ENCODE data around the gene ACVR2B. TPM values are rescaled to one million over a fixed set of nuclear protein-coding genes. Genes with fewer than 3 reads are reported as not detected.

The ACVR2B gene
- total RNA-seq, 1 experiment from 2014 or later = 1.8 TPM

DNA sequence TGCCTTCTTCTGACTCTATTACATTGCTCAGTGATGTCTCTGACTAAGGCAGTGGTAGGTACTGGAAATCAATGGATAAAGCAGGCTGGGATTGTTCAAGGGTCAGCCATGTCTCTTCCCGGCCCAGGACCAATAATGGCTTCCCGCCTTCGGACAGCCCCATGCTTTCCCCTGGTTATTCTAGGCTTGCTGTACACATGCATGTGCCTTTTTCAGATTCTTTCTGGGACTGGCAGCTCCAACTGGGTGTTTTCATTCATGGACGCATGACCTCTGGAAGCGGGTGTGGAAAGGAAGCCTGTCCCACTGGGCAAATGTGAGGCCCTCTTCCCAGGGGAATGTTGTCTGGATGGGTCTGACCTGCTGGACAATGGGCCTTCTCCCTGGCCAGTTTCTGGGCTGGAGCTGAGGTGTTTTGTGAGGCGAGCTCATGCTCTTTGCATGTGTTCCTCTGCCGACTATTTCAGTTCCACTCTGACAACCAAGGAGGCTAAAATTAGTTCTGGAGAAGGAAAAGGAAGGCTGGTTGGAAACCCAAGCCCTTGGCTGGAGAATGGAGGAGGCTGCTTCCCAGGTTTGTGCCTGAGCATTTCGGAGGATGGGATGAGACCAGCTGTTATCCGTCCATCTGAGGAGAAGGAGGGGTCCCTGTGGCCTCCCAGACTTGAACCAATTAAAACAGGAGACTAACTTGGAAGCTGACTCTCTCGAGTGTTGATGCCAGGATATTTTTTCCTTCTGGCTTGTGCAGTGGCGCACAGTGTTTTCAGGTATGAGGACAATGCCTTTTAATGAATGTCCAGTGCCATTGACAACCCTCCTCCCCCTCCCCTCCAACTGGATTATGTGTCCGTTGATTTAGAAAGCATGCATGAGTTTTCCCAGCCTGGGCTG lies 6.9 kb downstream of the ACVR2B start:
- no peak overlapping the region for H3K9ac ChIP-seq (ENCODE audit: low read length)
- H3K27ac ChIP-seq (ENCODE audit: low read length) = no peak overlapping the region
- H3K27me3 ChIP-seq (ENCODE audit: low read length) = no peaks in the 10 kb centered on the region
- H3K9me2 ChIP-seq (replicated peaks; ENCODE audit: low read length) = no peaks in the 10 kb centered on the region
- no peak overlapping the region for H3K4me3 ChIP-seq (ENCODE audit: low read length)
- H2AFZ ChIP-seq (ENCODE audit: low read length) = no peak overlapping the region
- H3K4me1 ChIP-seq (ENCODE audit: insufficient read depth, low read length) = peaks cover 17% of the 10 kb centered on the region; the same call in 1 of the 2 replicates
- H3K9me3 ChIP-seq (ENCODE audit: low read length) = no peaks in the 10 kb centered on the region
- DNase-seq = no peak
- H3K36me3 ChIP-seq (ENCODE audit: low read depth, low read length) = no peaks in the 10 kb centered on the region
- no peaks in the 10 kb centered on the region for H3F3A ChIP-seq (ENCODE audit: low read length, unreplicated experiment)
- H3K4me2 ChIP-seq (ENCODE audit: low read length) = no peak overlapping the region
- POLR2A ChIA-PET (ENCODE audit: unreplicated experiment) = no interaction called here
- no peak for ATAC-seq
- no peaks in the 10 kb centered on the region for H4K20me1 ChIP-seq (ENCODE audit: low read length)
- no peak for TF ChIP-seq EZH2phosphoT487 (IDR thresholded peaks at IDR 0.05; ENCODE audit: borderline replicate concordance, low read length)
- TF ChIP-seq CTCF (conservative IDR thresholded peaks at IDR 0.05; ENCODE audit: low read depth, low read length) = no peak
- BruUV-seq (replicated peaks) = no TSS peak
- H3K79me2 ChIP-seq (ENCODE audit: low read length) = peaks cover 30% of the 10 kb centered on the region
- intact Hi-C loops (cut with micrococcal nuclease) = loop anchor here (2.0 kb wide), 1 partner anchor 76 kb away; no protein-coding TSS in a partner anchor
- CTCF ChIA-PET = no interaction called here

- Histone ChIP-seq H3K4me3 (ENCODE audit: low read length) (no peak overlapping the region), H3K9ac (ENCODE audit: low read length) (no peak overlapping the region), H4K20me1 (ENCODE audit: low read length) (no peaks in the 10 kb centered on the region), H3K27me3 (ENCODE audit: low read length) (no peaks in the 10 kb centered on the region), H2AFZ (ENCODE audit: low read length) (no peak overlapping the region), H3K4me1 (ENCODE audit: insufficient read depth, low read length) (no peaks in the 10 kb centered on the region), H3F3A (ENCODE audit: low read length, unreplicated experiment) (no peaks in the 10 kb centered on the region), H3K36me3 (ENCODE audit: low read depth, low read length) (no peaks in the 10 kb centered on the region), H3K79me2 (ENCODE audit: low read length) (no peaks in the 10 kb centered on the region; the same call in 1 of the 2 replicates), H3K4me2 (ENCODE audit: low read length) (no peak overlapping the region), H3K9me3 (ENCODE audit: low read length) (no peaks in the 10 kb centered on the region), H3K9me2 (replicated peaks; ENCODE audit: low read length) (no peaks in the 10 kb centered on the region), H3K27ac (ENCODE audit: low read length) (no peak overlapping the region)
- no TSS peak for BruUV-seq (replicated peaks)
- no peak for DNase-seq
- ChIA-PET POLR2A (ENCODE audit: unreplicated experiment) (interaction anchor here (0.6 kb wide), 1 partner anchor 10 kb away, joined by 3 read pairs; no protein-coding TSS in a partner anchor), CTCF (no interaction called here)
- intact Hi-C loops (cut with micrococcal nuclease) = no loop called here
- no peak for ATAC-seq
- no peak for TF ChIP-seq EZH2 (IDR thresholded peaks at IDR 0.05; ENCODE audit: low read length, unreplicated experiment)
- TF ChIP-seq CTCF (conservative IDR thresholded peaks at IDR 0.05; ENCODE audit: low read depth, low read length) = no peak
- no peak for TF ChIP-seq EZH2phosphoT487 (IDR thresholded peaks at IDR 0.05; ENCODE audit: borderline replicate concordance, low read length)
Measured at GRCh38 chr3:38465588-38466154, 12.0 kb downstream of the ACVR2B start.

- H3K27ac ChIP-seq (ENCODE audit: low read length) = no peak overlapping the region
- POLR2A ChIA-PET (ENCODE audit: unreplicated experiment) = no interaction called here
- CTCF ChIA-PET = no interaction called here
- TF ChIP-seq EZH2phosphoT487 (IDR thresholded peaks at IDR 0.05; ENCODE audit: borderline replicate concordance, low read length) = no peak
- TF ChIP-seq EZH2 (IDR thresholded peaks at IDR 0.05; ENCODE audit: low read length, unreplicated experiment) = no peak
- no peak for TF ChIP-seq CTCF (conservative IDR thresholded peaks at IDR 0.05; ENCODE audit: low read depth, low read length)
- no peak for ATAC-seq
- DNase-seq = no peak
- H3F3A ChIP-seq (ENCODE audit: low read length, unreplicated experiment) = no peaks in the 10 kb centered on the region
- no peaks in the 10 kb centered on the region for H3K4me1 ChIP-seq (ENCODE audit: insufficient read depth, low read length)
- H3K9me2 ChIP-seq (replicated peaks; ENCODE audit: low read length) = no peaks in the 10 kb centered on the region
- H3K9ac ChIP-seq (ENCODE audit: low read length) = no peak overlapping the region
- intact Hi-C loops (cut with micrococcal nuclease) = no loop called here
- no peak overlapping the region for H2AFZ ChIP-seq (ENCODE audit: low read length)
- no peaks in the 10 kb centered on the region; the same call in 1 of the 2 replicates for H3K79me2 ChIP-seq (ENCODE audit: low read length)
- H3K4me3 ChIP-seq (ENCODE audit: low read length) = no peak overlapping the region
- H4K20me1 ChIP-seq (ENCODE audit: low read length) = no peaks in the 10 kb centered on the region
- BruUV-seq (replicated peaks) = no TSS peak
- no peaks in the 10 kb centered on the region for H3K9me3 ChIP-seq (ENCODE audit: low read length)
- H3K36me3 ChIP-seq (ENCODE audit: low read depth, low read length) = no peaks in the 10 kb centered on the region
- no peak overlapping the region for H3K4me2 ChIP-seq (ENCODE audit: low read length)
- H3K27me3 ChIP-seq (ENCODE audit: low read length) = no peaks in the 10 kb centered on the region
Measured at GRCh38 chr3:38468765-38469164, 15.1 kb downstream of the ACVR2B start.

All from PC-3 (cell line).